ENCODE data around the gene GEMIN4. TPM values are rescaled to one million over a fixed set of nuclear protein-coding genes. Genes with fewer than 3 reads are reported as not detected.

GEMIN4 gene
- total and polyA plus RNA-seq, 2 of the 8 experiments (the other 6 are each of a cell fraction or from before 2014, with no cell fraction given): 32.1 to 51.9 TPM

DNA sequence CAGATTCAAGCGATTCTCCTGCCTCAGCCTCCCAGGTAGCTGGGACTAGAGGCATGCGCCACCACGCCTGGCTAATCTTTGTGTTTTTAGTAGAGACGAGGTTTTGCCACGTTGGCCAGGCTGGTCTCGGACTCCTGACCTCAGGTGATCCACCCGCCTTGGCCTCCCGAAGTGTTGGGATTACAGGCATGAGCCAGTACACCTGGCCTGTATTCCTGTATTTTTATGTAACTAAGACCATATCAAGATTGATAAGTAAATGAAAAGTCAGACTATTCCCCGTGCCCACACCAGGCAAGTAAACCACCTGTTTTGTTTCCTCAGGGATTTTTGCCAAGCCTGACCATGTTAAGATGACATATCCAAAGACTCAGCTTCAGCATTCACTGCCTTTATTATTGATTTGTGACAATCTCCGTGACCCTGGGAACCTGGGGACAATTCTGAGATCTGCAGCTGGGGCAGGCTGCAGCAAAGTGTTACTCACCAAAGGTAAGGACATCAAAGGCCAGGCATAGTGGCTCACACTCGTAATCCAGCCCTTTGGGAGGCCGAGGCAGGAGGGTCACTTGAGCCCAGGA is 35.7 kb upstream of the GEMIN4 start:
- Histone ChIP-seq H3K56ac (replicated peaks; ENCODE audit: insufficient read length, low read depth, low read length) (no peak overlapping the region), H3K9me3 (ENCODE audit: insufficient read depth in 2 of 2, low read depth in 1 of 2, low read length in 1 of 2) (no peaks in the 10 kb centered on the region), H3K27ac (ENCODE audit: low read depth, low read length) (no peak overlapping the region), H2BK20ac (ENCODE audit: low read length) (no peak overlapping the region), H3K36me3 (ENCODE audit: control insufficient read depth in 2 of 4, insufficient read depth in 4 of 4, low read length in 3 of 4) (peaks cover 4 to 30% (median 15%) of the 10 kb centered on the region in 4 experiments; a peak in 7 of 8 replicates), H3K9ac (replicated peaks in 1 of 4; ENCODE audit: extremely low read depth in 1 of 4, low read depth in 3 of 4, low read length in 3 of 4) (no peak overlapping the region), H4K20me1 (replicated peaks in 1 of 2; ENCODE audit: control insufficient read depth in 1 of 2, insufficient read depth in 2 of 2, low read length in 2 of 2) (peaks cover 5 to 9% of the 10 kb centered on the region in 2 experiments), H2BK120ac (replicated peaks; ENCODE audit: low read depth, low read length) (no peak overlapping the region), H3K79me1 (ENCODE audit: low read depth, low read length) (peaks cover 2% of the 10 kb centered on the region), H3K23ac (ENCODE audit: insufficient read length) (no peak overlapping the region), H3K23me2 (ENCODE audit: low read depth, low read length) (0 out of 2 replicates have a peak, but pooled peaks cover 2% of the 10 kb centered on the region), H3K79me2 (ENCODE audit: control insufficient read depth in 1 of 2, insufficient read depth in 2 of 2, low read length in 2 of 2) (peaks cover 4 to 29% of the 10 kb centered on the region in 2 experiments; a peak in 3 of 4 replicates), H3K18ac (ENCODE audit: extremely low read depth, low read length) (no peak overlapping the region), H2AK5ac (ENCODE audit: low read depth, low read length) (no peak overlapping the region), H4K91ac (replicated peaks; ENCODE audit: insufficient read length, low read length) (no peak overlapping the region), H2BK5ac (ENCODE audit: low read depth, low read length) (no peak overlapping the region), H3K4ac (replicated peaks; ENCODE audit: insufficient read length, low read depth, low read length) (no peak overlapping the region), H3K4me3 (ENCODE audit: extremely low read depth in 1 of 4, insufficient read depth in 2 of 4, low read depth in 3 of 4, low read length in 4 of 4) (no peak overlapping the region), H3K4me2 (ENCODE audit: insufficient read depth in 1 of 2, low read depth in 2 of 2, low read length in 2 of 2) (no peak overlapping the region), H3K14ac (ENCODE audit: insufficient read length) (no peak overlapping the region), H2BK15ac (ENCODE audit: low read length) (no peak overlapping the region), H3K27me3 (replicated peaks in 1 of 4; ENCODE audit: control insufficient read depth in 3 of 4, extremely low read depth in 1 of 4, insufficient read depth in 3 of 4, low read length in 3 of 4) (no peaks in the 10 kb centered on the region), H3K4me1 (replicated peaks in 1 of 4; ENCODE audit: control insufficient read depth in 3 of 4, insufficient read depth in 4 of 4, low read length in 3 of 4) (peaks cover 0 to 8% (median 3%) of the 10 kb centered on the region in 4 experiments; a peak in 4 of 7 replicates), H4K8ac (ENCODE audit: extremely low read depth, insufficient read depth, low read length) (no peak overlapping the region), H4K5ac (ENCODE audit: insufficient read length, low read depth, low read length) (no peak overlapping the region), H2AFZ (ENCODE audit: low read length) (no peak overlapping the region), H2BK12ac (ENCODE audit: low read depth, low read length) (no peak overlapping the region)
- FAIRE-seq (no peak), DNase-seq (ENCODE audit: low read depth in 1 of 2, low spot score in 2 of 2) (no peak)
- 94% methylated on average over 12 of the region's 12 CpGs; no CpG with 5 or more reads in 1 of the 2 experiments for WGBS, 2 experiments (ENCODE audit: extremely low coverage in 1 of 2, insufficient coverage in 1 of 2, insufficient read length in 1 of 2, insufficient replicate concordance in 2 of 2, low coverage in 1 of 2, low lambda C conversion rate in 2 of 2, missing lambda C conversion rate in 1 of 2)
- no peak for TF ChIP-seq SP1 (IDR thresholded peaks at IDR 0.05; ENCODE audit: low read depth, low read length)
- POLR2A ChIA-PET (ENCODE audit: partially characterized antibody): interaction anchor here (1.4 to 2.1 kb wide), 2 partner anchors 8 to 9 kb away, joined by 3 to 6 read pairs; no protein-coding TSS in a partner anchor
- CTCF ChIA-PET (ENCODE audit: partially characterized antibody): interaction anchor here (1.5 to 17.5 kb wide), 3 partner anchors 191 to 209 kb away, joined by 4 to 258 read pairs (median 7); partner anchors contain the start of genes NXN and TIMM22
